CD8-positive, alpha-beta memory T cell (primary cell): ENCODE results near the gene ERC2. TPM values are rescaled to one million over a fixed set of nuclear protein-coding genes. Genes with fewer than 3 reads are reported as not detected.

ENCODE experiments used
- CTCF ChIA-PET: fragments of 350-600 bp; sonication (Branson Sonifier 250); formaldehyde crosslinking; loops from one replicate; lab custom pipeline; 2021; ENCODE audit warnings: antibody characterized with exemption; lab: Charles Lee
- POLR2A ChIA-PET: fragments of 350-600 bp; sonication (Branson Sonifier 250); formaldehyde crosslinking; loops from one replicate; lab custom pipeline; 2021; ENCODE audit warnings: antibody characterized with exemption; lab: Charles Lee
- DNase-seq, 5 donors: peaks; one replicate each; pipeline versions ENCODE4 v3.0.0 to v3.0.0-alpha.2; 2020 to 2022; ENCODE audit warnings: mixed read lengths in 1 of 5
- H3K27ac ChIP-seq: one replicate; pipeline ENCODE4 v1.7.0; 2013; ENCODE audit warnings: low read depth, mild to moderate bottlenecking, low read length, moderate library complexity
- H3K27me3 ChIP-seq: 2 replicates; pipeline ENCODE4 v1.7.0; 2013; ENCODE audit warnings: low read length, mild to moderate bottlenecking; ENCODE audit not compliant: insufficient read depth, poor library complexity, severe bottlenecking
- H3K36me3 ChIP-seq: 2 replicates; pipeline ENCODE4 v1.7.0; 2013; ENCODE audit warnings: mild to moderate bottlenecking, low read length, moderate library complexity; ENCODE audit not compliant: insufficient read depth
- H3K4me1 ChIP-seq: 2 replicates; pipeline ENCODE4 v1.7.0; 2013; ENCODE audit warnings: mild to moderate bottlenecking, low read length, moderate library complexity; ENCODE audit not compliant: insufficient read depth
- H3K4me3 ChIP-seq: 2 replicates; pipeline ENCODE4 v1.7.0; 2013; ENCODE audit warnings: mild to moderate bottlenecking, low read length
- H3K9me3 ChIP-seq: 2 replicates; pipeline ENCODE4 v1.7.0; 2013; ENCODE audit warnings: mild to moderate bottlenecking, low read length
- H3K27ac Mint-ChIP-seq, 8 donors: one replicate each; pipeline ENCODE4 v1.8.0; 2020 to 2021; ENCODE audit warnings: mixed read lengths in 8 of 8, mild to moderate bottlenecking in 6 of 8, inconsistent platforms in 3 of 8, moderate library complexity in 3 of 8
- H3K27me3 Mint-ChIP-seq, 2 donors: one replicate each; pipeline ENCODE4 v1.8.0; 2020 to 2021; ENCODE audit warnings: mixed read lengths in 2 of 2, mild to moderate bottlenecking in 1 of 2, moderate library complexity in 1 of 2
- H3K36me3 Mint-ChIP-seq, 3 donors: one replicate each; pipeline ENCODE4 v1.8.0; 2020 to 2021; ENCODE audit warnings: mixed read lengths in 3 of 3, inconsistent platforms in 1 of 3, mild to moderate bottlenecking in 1 of 3
- H3K4me1 Mint-ChIP-seq, 3 donors: one replicate each; pipeline ENCODE4 v1.8.0; 2020 to 2021; ENCODE audit warnings: mixed read lengths in 3 of 3, inconsistent platforms in 1 of 3, mild to moderate bottlenecking in 1 of 3
- H3K4me3 Mint-ChIP-seq, 7 donors: one replicate each; pipeline ENCODE4 v1.8.0; 2020 to 2021; ENCODE audit warnings: mixed read lengths in 7 of 7, mild to moderate bottlenecking in 6 of 7, moderate library complexity in 4 of 7, inconsistent platforms in 2 of 7
- H3K9me3 Mint-ChIP-seq, 5 donors: one replicate each; pipeline ENCODE4 v1.8.0; 2020 to 2022; ENCODE audit warnings: mixed read lengths in 5 of 5, mild to moderate bottlenecking in 3 of 5, moderate library complexity in 2 of 5, inconsistent platforms in 1 of 5
- polyA plus RNA-seq: library from polyadenylated mRNA; unstranded; fragments of 300-500 nt; fragmentation: Illumina TruSeq; gene quantifications from one replicate; pipeline ENCODE4 v1.2.3, GENCODE V29; 2021
- total RNA-seq, 2 experiments: library from RNA; stranded (reverse); gene quantifications; one replicate each; pipeline ENCODE4 v1.2.3, GENCODE V29; 2021

Gene ERC2
- total and polyA plus RNA-seq, 3 experiments from 2014 or later = not detected

GRCh38 chr3:56197259-56197965 lies 270.9 kb downstream of the ERC2 start:
- DNase-seq = no peak
- H3K36me3 Mint-ChIP-seq = peaks cover 0 to 1% (median 0%) of the 10 kb centered on the region in 3 donors
- H3K27ac Mint-ChIP-seq = no peak overlapping the region
- no peak overlapping the region for H3K27ac ChIP-seq
- H3K4me3 Mint-ChIP-seq = no peak overlapping the region
- H3K27me3 Mint-ChIP-seq = peaks cover 0 to 2% of the 10 kb centered on the region in 2 donors
- no peak overlapping the region for H3K4me3 ChIP-seq
- no peaks in the 10 kb centered on the region for H3K9me3 Mint-ChIP-seq
- H3K9me3 ChIP-seq = no peaks in the 10 kb centered on the region
- H3K36me3 ChIP-seq = no peaks in the 10 kb centered on the region
- H3K4me1 ChIP-seq = no peaks in the 10 kb centered on the region
- POLR2A ChIA-PET = no interaction called here
- CTCF ChIA-PET = no interaction called here
- H3K4me1 Mint-ChIP-seq = no peaks in the 10 kb centered on the region
- no peaks in the 10 kb centered on the region for H3K27me3 ChIP-seq

DNA sequence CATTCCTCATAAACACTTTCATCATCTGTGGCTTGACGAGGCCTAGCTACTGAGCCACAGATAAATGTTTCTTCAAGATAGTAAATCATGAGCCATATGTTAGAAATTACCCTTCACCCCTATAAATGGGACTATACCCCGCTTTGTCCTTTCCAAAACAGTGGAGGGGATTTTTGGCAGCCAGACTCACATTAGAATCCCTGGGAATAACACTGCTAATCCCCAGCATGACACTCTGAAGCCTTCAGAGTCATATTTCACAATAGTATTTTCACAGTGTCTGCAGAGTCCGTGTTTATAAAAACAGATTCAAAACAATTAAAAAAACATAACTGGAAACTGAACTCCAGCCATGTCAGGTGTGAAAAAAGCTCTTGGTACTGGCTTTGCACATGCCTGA lies 271.6 kb downstream of the ERC2 start:
- Histone ChIP-seq H3K27ac (no peak overlapping the region), H3K9me3 (no peaks in the 10 kb centered on the region), H3K27me3 (no peaks in the 10 kb centered on the region), H3K36me3 (no peaks in the 10 kb centered on the region), H3K4me1 (no peaks in the 10 kb centered on the region), H3K4me3 (no peak overlapping the region)
- POLR2A ChIA-PET = no interaction called here
- CTCF ChIA-PET = no interaction called here
- Mint-ChIP-seq H3K4me1 (no peaks in the 10 kb centered on the region), H3K27me3 (peaks cover 0 to 2% of the 10 kb centered on the region in 2 donors), H3K27ac (no peak overlapping the region), H3K36me3 (peaks cover 0 to 1% (median 0%) of the 10 kb centered on the region in 3 donors), H3K4me3 (no peak overlapping the region), H3K9me3 (no peaks in the 10 kb centered on the region)
- DNase-seq = no peak

DNA sequence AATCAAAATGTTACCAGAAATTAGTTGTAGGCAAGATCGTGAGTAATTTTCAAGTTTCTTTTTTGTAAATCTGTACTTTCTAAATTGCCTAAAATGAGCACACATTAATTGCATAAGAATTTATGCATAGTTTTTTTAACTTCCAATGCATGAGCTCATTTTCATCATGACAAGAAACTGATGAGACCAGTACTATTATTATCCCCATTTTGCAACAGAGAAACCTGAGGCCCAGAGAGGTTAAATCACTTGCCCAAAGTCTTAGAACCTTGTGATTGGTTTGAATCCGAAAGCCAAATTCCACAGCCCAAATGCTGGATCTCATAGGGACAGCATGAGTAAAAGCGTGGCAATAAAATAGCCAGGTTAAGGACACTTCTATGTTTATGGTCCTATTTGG lies 274.7 kb downstream of the ERC2 start:
- no peak for DNase-seq
- H3K4me1 ChIP-seq = no peaks in the 10 kb centered on the region
- H3K4me3 Mint-ChIP-seq = no peak overlapping the region
- H3K36me3 ChIP-seq = no peaks in the 10 kb centered on the region
- ChIA-PET CTCF (no interaction called here), POLR2A (no interaction called here)
- H3K27me3 ChIP-seq = no peaks in the 10 kb centered on the region
- no peak overlapping the region for H3K4me3 ChIP-seq
- H3K36me3 Mint-ChIP-seq = peaks cover 0 to 1% (median 0%) of the 10 kb centered on the region in 3 donors
- peaks cover 0 to 4% (median 0%) of the 10 kb centered on the region in 5 donors for H3K9me3 Mint-ChIP-seq
- H3K27ac Mint-ChIP-seq = no peak overlapping the region
- peaks cover 0 to 2% of the 10 kb centered on the region in 2 donors for H3K27me3 Mint-ChIP-seq
- H3K27ac ChIP-seq = no peak overlapping the region
- H3K9me3 ChIP-seq = no peaks in the 10 kb centered on the region
- no peaks in the 10 kb centered on the region for H3K4me1 Mint-ChIP-seq

GRCh38 chr3:56192001-56192400 lies 276.3 kb downstream of the ERC2 start:
- ChIA-PET CTCF (no interaction called here), POLR2A (no interaction called here)
- Histone ChIP-seq H3K27me3 (no peaks in the 10 kb centered on the region), H3K4me3 (no peak overlapping the region), H3K4me1 (no peaks in the 10 kb centered on the region), H3K36me3 (no peaks in the 10 kb centered on the region), H3K9me3 (no peaks in the 10 kb centered on the region), H3K27ac (no peak overlapping the region)
- no peak for DNase-seq
- no peak overlapping the region for H3K4me3 Mint-ChIP-seq
- no peaks in the 10 kb centered on the region for H3K36me3 Mint-ChIP-seq
- H3K9me3 Mint-ChIP-seq = peaks cover 0 to 4% (median 0%) of the 10 kb centered on the region in 5 donors
- H3K27ac Mint-ChIP-seq = no peak overlapping the region
- H3K27me3 Mint-ChIP-seq = peaks cover 0 to 2% of the 10 kb centered on the region in 2 donors
- no peaks in the 10 kb centered on the region for H3K4me1 Mint-ChIP-seq

- no peak overlapping the region for H3K27ac ChIP-seq
- no peaks in the 10 kb centered on the region for H3K27me3 ChIP-seq
- DNase-seq = no peak
- H3K36me3 Mint-ChIP-seq = no peaks in the 10 kb centered on the region
- no peaks in the 10 kb centered on the region for H3K9me3 ChIP-seq
- H3K27ac Mint-ChIP-seq = no peak overlapping the region
- H3K4me1 ChIP-seq = no peaks in the 10 kb centered on the region
- ChIA-PET CTCF (no interaction called here), POLR2A (no interaction called here)
- no peak overlapping the region for H3K4me3 Mint-ChIP-seq
- peaks cover 0 to 4% (median 0%) of the 10 kb centered on the region in 5 donors for H3K9me3 Mint-ChIP-seq
- H3K4me3 ChIP-seq = no peak overlapping the region
- H3K4me1 Mint-ChIP-seq = no peaks in the 10 kb centered on the region
- H3K36me3 ChIP-seq = no peaks in the 10 kb centered on the region
- peaks cover 0 to 2% of the 10 kb centered on the region in 2 donors for H3K27me3 Mint-ChIP-seq
Observed at GRCh38 chr3:56190771-56191305, 277.4 kb downstream of the ERC2 start.

- peaks cover 0 to 2% of the 10 kb centered on the region in 2 donors for H3K27me3 Mint-ChIP-seq
- no peak overlapping the region for H3K27ac ChIP-seq
- ChIA-PET POLR2A (no interaction called here), CTCF (no interaction called here)
- H3K4me1 ChIP-seq = no peaks in the 10 kb centered on the region
- peak overlapping the region in 1 of 7 donors; percentile 27 for H3K4me3 Mint-ChIP-seq
- peaks cover 0 to 4% (median 0%) of the 10 kb centered on the region in 5 donors for H3K9me3 Mint-ChIP-seq
- no peaks in the 10 kb centered on the region for H3K36me3 ChIP-seq
- no peak for DNase-seq
- no peak overlapping the region for H3K27ac Mint-ChIP-seq
- no peaks in the 10 kb centered on the region for H3K4me1 Mint-ChIP-seq
- no peaks in the 10 kb centered on the region for H3K9me3 ChIP-seq
- no peak overlapping the region for H3K4me3 ChIP-seq
- no peaks in the 10 kb centered on the region for H3K27me3 ChIP-seq
- H3K36me3 Mint-ChIP-seq = no peaks in the 10 kb centered on the region
Observed at GRCh38 chr3:56190130-56190529, 278.1 kb downstream of the ERC2 start.

DNA sequence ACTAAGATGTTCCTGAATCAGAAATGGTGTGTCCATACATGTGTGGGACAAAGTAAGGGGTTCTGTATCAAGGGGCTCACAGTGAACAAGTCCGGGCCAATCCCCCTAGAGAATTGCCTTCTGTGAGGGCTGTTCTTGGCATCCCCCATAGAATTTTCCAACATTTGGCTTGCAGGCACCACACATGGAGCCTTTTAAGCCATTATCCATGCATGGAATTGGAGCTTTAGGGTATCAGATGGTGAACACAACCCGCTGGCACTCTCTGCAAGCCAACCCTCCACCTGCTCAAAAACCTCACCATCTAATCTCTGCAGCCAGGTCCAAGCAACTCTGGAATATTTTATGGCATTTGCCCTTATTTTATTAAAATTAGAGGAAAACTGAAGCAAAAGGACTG lies 278.7 kb downstream of the ERC2 start:
- no peak for DNase-seq
- Mint-ChIP-seq H3K4me1 (no peaks in the 10 kb centered on the region), H3K36me3 (no peaks in the 10 kb centered on the region), H3K4me3 (no peak overlapping the region), H3K27me3 (peaks cover 0 to 2% of the 10 kb centered on the region in 2 donors), H3K27ac (no peak overlapping the region), H3K9me3 (peaks cover 0 to 4% (median 0%) of the 10 kb centered on the region in 5 donors)
- H3K27me3 ChIP-seq = no peaks in the 10 kb centered on the region
- no peak overlapping the region for H3K4me3 ChIP-seq
- ChIA-PET CTCF (no interaction called here), POLR2A (no interaction called here)
- H3K36me3 ChIP-seq = no peaks in the 10 kb centered on the region
- no peaks in the 10 kb centered on the region for H3K9me3 ChIP-seq
- H3K4me1 ChIP-seq = no peaks in the 10 kb centered on the region
- no peak overlapping the region for H3K27ac ChIP-seq

GRCh38 chr3:56188201-56188600 lies 280.1 kb downstream of the ERC2 start:
- H3K4me1 Mint-ChIP-seq = no peaks in the 10 kb centered on the region
- H3K27me3 Mint-ChIP-seq = no peaks in the 10 kb centered on the region
- ChIA-PET POLR2A (no interaction called here), CTCF (no interaction called here)
- Histone ChIP-seq H3K27ac (no peak overlapping the region), H3K27me3 (no peaks in the 10 kb centered on the region), H3K4me1 (no peaks in the 10 kb centered on the region), H3K9me3 (no peaks in the 10 kb centered on the region), H3K36me3 (no peaks in the 10 kb centered on the region), H3K4me3 (no peak overlapping the region)
- no peak overlapping the region for H3K27ac Mint-ChIP-seq
- DNase-seq = no peak
- H3K9me3 Mint-ChIP-seq = peaks cover 0 to 4% (median 0%) of the 10 kb centered on the region in 5 donors
- H3K4me3 Mint-ChIP-seq = no peak overlapping the region
- no peaks in the 10 kb centered on the region for H3K36me3 Mint-ChIP-seq
